Type B pancreatic cell (in vitro differentiated cells): Measurements from ENCODE around the gene COL5A1. TPM values are rescaled to one million over a fixed set of nuclear protein-coding genes. Genes with fewer than 3 reads are reported as not detected.

Experiments used
- DNase-seq: peaks from one replicate; pipeline ENCODE4 v3.0.0; 2021; ENCODE audit warnings: mixed read lengths; ENCODE audit not compliant: unreplicated experiment; ENCODE audit errors: extremely low spot score
- H3K27ac Mint-ChIP-seq: 2 replicates; pipeline ENCODE4 v1.8.0; 2021; ENCODE audit warnings: mild to moderate bottlenecking, mixed read lengths
- H3K27me3 Mint-ChIP-seq: 2 replicates; pipeline ENCODE4 v1.8.0; 2021; ENCODE audit warnings: mixed read lengths
- H3K36me3 Mint-ChIP-seq: 2 replicates; pipeline ENCODE4 v1.8.0; 2021; ENCODE audit warnings: mixed read lengths
- H3K4me1 Mint-ChIP-seq: one replicate; pipeline ENCODE4 v1.8.0; 2021; ENCODE audit warnings: mixed read lengths; ENCODE audit not compliant: unreplicated experiment
- H3K4me3 Mint-ChIP-seq: 2 replicates; pipeline ENCODE4 v1.8.0; 2021; ENCODE audit warnings: mild to moderate bottlenecking, mixed read lengths
- H3K9me3 Mint-ChIP-seq: 2 replicates; pipeline ENCODE4 v1.8.0; 2021; ENCODE audit warnings: mixed read lengths
- CTCF ChIP-seq: fragments of 200-600 bp; sonication (generic); conservative IDR thresholded peaks from 2 replicates; pipeline ENCODE4 v1.5.0; 2021; ENCODE audit warnings: antibody characterized with exemption, mild to moderate bottlenecking
- total RNA-seq: library from RNA; stranded (reverse); gene quantifications from 2 replicates; pipeline ENCODE4 v1.2.1, GENCODE V29; 2021; ENCODE audit warnings: low replicate concordance

COL5A1 gene
- total RNA-seq, 1 donor from 2014 or later, result 112 TPM

- H3K4me3 Mint-ChIP-seq, result no peak overlapping the region
- H3K4me1 Mint-ChIP-seq, result peaks cover 13% of the 10 kb centered on the region
- no peak overlapping the region for H3K27ac Mint-ChIP-seq
- TF ChIP-seq CTCF, result no peak
- no peaks in the 10 kb centered on the region for H3K9me3 Mint-ChIP-seq
- no peak for DNase-seq
- no peaks in the 10 kb centered on the region for H3K36me3 Mint-ChIP-seq
- peaks cover 4% of the 10 kb centered on the region for H3K27me3 Mint-ChIP-seq
Observed at GRCh38 chr9:134809292-134809691, 167.7 kb downstream of the COL5A1 start.

GRCh38 chr9:134809826-134810225, 168.2 kb downstream of the COL5A1 start:
- Mint-ChIP-seq H3K27ac (no peak overlapping the region), H3K4me1 (peaks cover 13% of the 10 kb centered on the region), H3K9me3 (no peaks in the 10 kb centered on the region), H3K4me3 (no peak overlapping the region), H3K36me3 (no peaks in the 10 kb centered on the region), H3K27me3 (peaks cover 4% of the 10 kb centered on the region)
- TF ChIP-seq CTCF, result no peak
- no peak for DNase-seq

GRCh38 chr9:134811079-134811672, 169.6 kb downstream of the COL5A1 start:
- no peaks in the 10 kb centered on the region for H3K9me3 Mint-ChIP-seq
- DNase-seq, result no peak
- H3K27ac Mint-ChIP-seq, result no peak overlapping the region
- peaks cover 4% of the 10 kb centered on the region for H3K36me3 Mint-ChIP-seq
- H3K27me3 Mint-ChIP-seq, result peaks cover 4% of the 10 kb centered on the region
- no peak overlapping the region for H3K4me3 Mint-ChIP-seq
- H3K4me1 Mint-ChIP-seq, result peaks cover 13% of the 10 kb centered on the region
- TF ChIP-seq CTCF, result no peak

- DNase-seq, result no peak
- Mint-ChIP-seq H3K36me3 (peaks cover 4% of the 10 kb centered on the region), H3K9me3 (no peaks in the 10 kb centered on the region), H3K4me3 (no peak overlapping the region), H3K27ac (no peak overlapping the region), H3K27me3 (peaks cover 4% of the 10 kb centered on the region), H3K4me1 (peaks cover 13% of the 10 kb centered on the region)
- TF ChIP-seq CTCF, result no peak
Observed at GRCh38 chr9:134811673-134812342, 170.2 kb downstream of the COL5A1 start.

GRCh38 chr9:134812343-134812673, 170.7 kb downstream of the COL5A1 start:
- peaks cover 4% of the 10 kb centered on the region for H3K36me3 Mint-ChIP-seq
- TF ChIP-seq CTCF, result no peak
- H3K27ac Mint-ChIP-seq, result no peak overlapping the region
- no peak overlapping the region for H3K4me3 Mint-ChIP-seq
- H3K4me1 Mint-ChIP-seq, result peaks cover 13% of the 10 kb centered on the region
- peaks cover 4% of the 10 kb centered on the region for H3K27me3 Mint-ChIP-seq
- H3K9me3 Mint-ChIP-seq, result no peaks in the 10 kb centered on the region
- no peak for DNase-seq
